Endothelial cell of umbilical vein (primary cell): ENCODE measurements around the gene KIF3A. TPM values are rescaled to one million over a fixed set of nuclear protein-coding genes. Genes with fewer than 3 reads are reported as not detected.

Experiments
- BruUV-seq: library from RNA; stranded (reverse); fragments of 400-500 nt; replicated peaks from 2 replicates; lab custom pipeline; 2021; lab: Mats Ljungman, UMichigan
- CTCF ChIA-PET: fragments of 300-600, 350-600 bp; sonication (Branson Sonifier 250); formaldehyde crosslinking; loops from one replicate; lab custom pipeline; 2021; ENCODE audit warnings: antibody characterized with exemption, inconsistent platforms; lab: Charles Lee
- POLR2A ChIA-PET: fragments of 300-600, 350-600 bp; sonication (Branson Sonifier 250); formaldehyde crosslinking; loops from one replicate; lab custom pipeline; 2021; ENCODE audit warnings: antibody characterized with exemption, inconsistent platforms; lab: Charles Lee
- DNase-seq: peaks from one replicate; pipeline ENCODE4 v3.0.0-alpha.2; 2011; ENCODE audit warnings: low read depth, low spot score
- FAIRE-seq: peaks from 2 replicates; lab custom pipeline; 2011; peaks lifted over from hg19 to GRCh38; lab: Jason Lieb, UNC
- H2AFZ ChIP-seq: 2 replicates; pipeline ENCODE4 v1.6.0; 2012; ENCODE audit warnings: low read depth, low read length, control low read depth, inconsistent platforms
- H3K27ac ChIP-seq: 2 replicates; pipeline ENCODE4 v1.5.1; 2011; ENCODE audit warnings: low read depth, mild to moderate bottlenecking, control low read depth, low read length, moderate library complexity; ENCODE audit not compliant: insufficient read depth
- H3K27me3 ChIP-seq, 2 experiments: 2 replicates each; pipeline versions ENCODE4 v1.6.0 to v1.6.1; 2011; ENCODE audit warnings: low read length in 2 of 2, mixed read lengths in 1 of 2; ENCODE audit not compliant: control insufficient read depth in 2 of 2, insufficient read depth in 2 of 2
- H3K36me3 ChIP-seq, 2 experiments: 2 replicates in 1 of 2; 3 replicates in 1 of 2; pipeline ENCODE4 v1.5.1; 2011; ENCODE audit warnings: low read length in 2 of 2, mild to moderate bottlenecking in 1 of 2, moderate library complexity in 1 of 2; ENCODE audit not compliant: control insufficient read depth in 2 of 2, insufficient read depth in 2 of 2; ENCODE audit errors: extremely low read depth in 1 of 2
- H3K4me1 ChIP-seq: 3 replicates; pipeline ENCODE4 v1.5.1; 2011; ENCODE audit warnings: mild to moderate bottlenecking, low read length; ENCODE audit not compliant: control insufficient read depth, insufficient read depth; ENCODE audit errors: extremely low read depth
- H3K4me2 ChIP-seq: 2 replicates; pipeline ENCODE4 v1.6.1; 2011; ENCODE audit warnings: low read length, control low read depth, mixed read lengths; ENCODE audit not compliant: insufficient read depth
- H3K4me3 ChIP-seq, 3 experiments: fragments of 200-600 bp in 1 of 3; sonication (generic), shearing (Covaris generic) in 1 of 3; replicated peaks in 1 of 3; 2 replicates each; pipeline ENCODE4 v1.5.1; 2011 to 2016; ENCODE audit warnings: control low read depth in 3 of 3, low read length in 3 of 3, mild to moderate bottlenecking in 2 of 3, inconsistent platforms in 1 of 3, low read depth in 1 of 3, moderate library complexity in 1 of 3; ENCODE audit not compliant: insufficient read depth in 1 of 3
- H3K79me2 ChIP-seq: 2 replicates; pipeline ENCODE4 v1.6.0; 2012; ENCODE audit warnings: low read length, inconsistent platforms; ENCODE audit not compliant: control insufficient read depth, insufficient read depth
- H3K9ac ChIP-seq: replicated peaks from 2 replicates; pipeline ENCODE3; 2011; ENCODE audit warnings: low read length, control low read depth; ENCODE audit not compliant: insufficient read depth; ENCODE audit errors: extremely low read depth
- H3K9me1 ChIP-seq: replicated peaks from 3 replicates; pipeline ENCODE4 v1.6.0; 2011; ENCODE audit warnings: mild to moderate bottlenecking, low read length; ENCODE audit not compliant: control insufficient read depth, insufficient read depth; ENCODE audit errors: extremely low read depth
- H3K9me3 ChIP-seq: replicated peaks from 2 replicates; pipeline ENCODE4 v1.5.1; 2012; ENCODE audit warnings: low read length, inconsistent platforms; ENCODE audit not compliant: control insufficient read depth, insufficient read depth
- H4K20me1 ChIP-seq: replicated peaks from 2 replicates; pipeline ENCODE3; 2011; ENCODE audit warnings: mild to moderate bottlenecking, low read length; ENCODE audit not compliant: control insufficient read depth, insufficient read depth; ENCODE audit errors: extremely low read depth
- EZH2 ChIP-seq: IDR thresholded peaks from 2 replicates; pipeline ENCODE4 v1.6.1; 2012; ENCODE audit warnings: borderline replicate concordance, low read depth, mild to moderate bottlenecking, moderate library complexity, low read length, inconsistent platforms; ENCODE audit not compliant: severe bottlenecking
- FOS ChIP-seq: IDR thresholded peaks from 2 replicates; pipeline ENCODE4 v1.6.1; 2011; ENCODE audit warnings: mild to moderate bottlenecking, low read length, moderate library complexity, borderline replicate concordance; ENCODE audit not compliant: insufficient read depth
- GATA2 ChIP-seq: IDR thresholded peaks from 2 replicates; pipeline ENCODE4 v1.7.0; 2011; ENCODE audit warnings: low read depth, mild to moderate bottlenecking, moderate library complexity, mixed read lengths, low read length; ENCODE audit not compliant: insufficient read length, insufficient read depth
- JUN ChIP-seq: IDR thresholded peaks from 2 replicates; pipeline ENCODE4 v1.6.1; 2011; ENCODE audit warnings: borderline replicate concordance, low read depth; ENCODE audit not compliant: insufficient read length, insufficient read depth
- MYC ChIP-seq: IDR thresholded peaks from one replicate; pipeline ENCODE4 v1.6.1; 2011; ENCODE audit warnings: mild to moderate bottlenecking, low read depth, low read length
- POLR2A ChIP-seq: IDR thresholded peaks from 2 replicates; pipeline ENCODE4 v1.6.1; 2012; ENCODE audit warnings: low read depth, mild to moderate bottlenecking, control low read depth, low read length
- POLR2AphosphoS5 ChIP-seq: IDR thresholded peaks from 2 replicates; pipeline ENCODE4 v1.6.1; 2012; ENCODE audit warnings: low read depth, mild to moderate bottlenecking, control low read depth, low read length, moderate library complexity; ENCODE audit not compliant: insufficient read depth
- dilution Hi-C: fragments of 300-500 bp; cut with MboI; formaldehyde crosslinking; loops from one replicate; pipeline ENCODE4 v1.15.0; 2019; ENCODE audit warnings: low sequenced_read_pairs; ENCODE audit not compliant: extremely low pct_ligation_motif_present
- intact Hi-C: fragments of 100-400 bp; cut with micrococcal nuclease; formaldehyde crosslinking; loops from one replicate; pipeline ENCODE4 v1.10.0; 2022
- polyA plus RNA-seq, 4 experiments: library from polyadenylated mRNA; depleted of rRNA in 3 of 4; stranded (reverse) in 3 of 4; unstranded in 1 of 4; fragments of >200 nt; gene quantifications; 2 replicates each; pipeline versions ENCODE4 v1.2.1 to v1.2.3, GENCODE V29; 2011 to 2012; ENCODE audit warnings: missing spikeins in 1 of 4
- total RNA-seq: library from RNA; stranded (reverse); gene quantifications from 2 replicates; pipeline ENCODE4 v1.2.3, GENCODE V29; 2021
- TF ChIP-seq, protein P1 (sequence below), 2 donors: IDR thresholded peaks; 1 replicate in 1 of 2; 2 replicates in 1 of 2; pipeline ENCODE4 v1.5.1; 2011; ENCODE audit warnings: low read length in 2 of 2, mild to moderate bottlenecking in 2 of 2, moderate library complexity in 2 of 2, control low read depth in 1 of 2, inconsistent platforms in 1 of 2, low read depth in 1 of 2; ENCODE audit not compliant: insufficient read depth in 1 of 2; ENCODE audit errors: extremely low read depth in 1 of 2
- TF ChIP-seq, protein P2 (sequence below): IDR thresholded peaks from 2 replicates; pipeline ENCODE4 v1.6.1; 2011; ENCODE audit not compliant: insufficient read depth, insufficient read length

Gene KIF3A
- total and polyA plus RNA-seq, 2 donors (not counting 3 experiments of a cell fraction or from before 2014, with no cell fraction given) = 3.3 to 11.2 TPM

DNA sequence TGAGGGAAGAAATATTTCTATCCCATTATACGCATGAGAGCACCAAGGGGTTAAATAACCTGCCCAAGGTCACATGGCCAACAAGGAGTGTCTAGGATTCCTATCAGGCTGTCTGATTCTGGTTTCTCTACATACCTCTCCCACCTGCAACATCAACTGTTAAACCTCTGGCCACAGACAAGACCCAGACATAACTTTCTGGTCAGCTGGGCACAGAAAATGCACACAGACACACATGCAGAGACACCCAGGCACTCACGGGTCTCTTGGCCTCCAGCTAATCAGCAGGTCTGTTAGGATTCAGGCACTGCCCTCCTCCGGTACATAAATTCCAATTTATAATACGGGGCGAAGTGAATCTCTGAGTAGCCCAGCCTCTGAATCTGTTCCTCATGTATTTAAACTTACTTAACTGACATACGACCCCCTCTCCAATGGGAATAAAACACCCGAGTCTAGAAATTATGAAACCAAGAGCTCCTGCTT is 38.2 kb upstream of the KIF3A start:
- H3K9me3 ChIP-seq = no peaks in the 10 kb centered on the region
- peaks cover 46% of the 10 kb centered on the region for H3K79me2 ChIP-seq
- H3K9ac ChIP-seq = no peak overlapping the region
- dilution Hi-C loops (no loop called here), intact Hi-C loops (no loop called here)
- H4K20me1 ChIP-seq = no peaks in the 10 kb centered on the region
- POLR2A ChIA-PET = no interaction called here
- H3K4me2 ChIP-seq = peak overlapping the region; percentile 72
- peaks cover 28% of the 10 kb centered on the region for H3K4me1 ChIP-seq
- TSS peak; percentile 35 for BruUV-seq
- H3K4me3 ChIP-seq = peak overlapping the region in 1 of 3 experiments; percentile 62
- no peaks in the 10 kb centered on the region for H3K9me1 ChIP-seq
- no peaks in the 10 kb centered on the region for H3K36me3 ChIP-seq
- no peak for DNase-seq
- no peak for TF ChIP-seq POLR2A
- no peak for TF ChIP-seq POLR2AphosphoS5
- TF ChIP-seq, protein P1, sequence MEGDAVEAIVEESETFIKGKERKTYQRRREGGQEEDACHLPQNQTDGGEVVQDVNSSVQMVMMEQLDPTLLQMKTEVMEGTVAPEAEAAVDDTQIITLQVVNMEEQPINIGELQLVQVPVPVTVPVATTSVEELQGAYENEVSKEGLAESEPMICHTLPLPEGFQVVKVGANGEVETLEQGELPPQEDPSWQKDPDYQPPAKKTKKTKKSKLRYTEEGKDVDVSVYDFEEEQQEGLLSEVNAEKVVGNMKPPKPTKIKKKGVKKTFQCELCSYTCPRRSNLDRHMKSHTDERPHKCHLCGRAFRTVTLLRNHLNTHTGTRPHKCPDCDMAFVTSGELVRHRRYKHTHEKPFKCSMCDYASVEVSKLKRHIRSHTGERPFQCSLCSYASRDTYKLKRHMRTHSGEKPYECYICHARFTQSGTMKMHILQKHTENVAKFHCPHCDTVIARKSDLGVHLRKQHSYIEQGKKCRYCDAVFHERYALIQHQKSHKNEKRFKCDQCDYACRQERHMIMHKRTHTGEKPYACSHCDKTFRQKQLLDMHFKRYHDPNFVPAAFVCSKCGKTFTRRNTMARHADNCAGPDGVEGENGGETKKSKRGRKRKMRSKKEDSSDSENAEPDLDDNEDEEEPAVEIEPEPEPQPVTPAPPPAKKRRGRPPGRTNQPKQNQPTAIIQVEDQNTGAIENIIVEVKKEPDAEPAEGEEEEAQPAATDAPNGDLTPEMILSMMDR (IDR thresholded peaks at IDR 0.05; ENCODE audit: extremely low read depth in 1 of 2, insufficient read depth in 1 of 2, low read depth in 1 of 2, low read length in 2 of 2) = no peak
- TF ChIP-seq GATA2 = no peak
- TF ChIP-seq, protein P2, sequence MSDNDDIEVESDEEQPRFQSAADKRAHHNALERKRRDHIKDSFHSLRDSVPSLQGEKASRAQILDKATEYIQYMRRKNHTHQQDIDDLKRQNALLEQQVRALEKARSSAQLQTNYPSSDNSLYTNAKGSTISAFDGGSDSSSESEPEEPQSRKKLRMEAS = no peak
- no peak for TF ChIP-seq JUN
- no peak for TF ChIP-seq FOS
- TF ChIP-seq EZH2 = no peak
- TF ChIP-seq MYC = no peak
- H2AFZ ChIP-seq = no peak overlapping the region
- H3K27ac ChIP-seq = no peak overlapping the region
- H3K27me3 ChIP-seq = no peaks in the 10 kb centered on the region
- CTCF ChIA-PET = interaction anchor here (1.0 to 3.0 kb wide), 6 partner anchors 20 to 389 kb away, joined by 3 to 19 read pairs (median 4); partner anchors contain the start of gene CCNI2
- no peak for FAIRE-seq
